ENCODE measurements around the gene MDFI.

- TF ChIP-seq CTCF (IDR thresholded peaks at IDR 0.05), result no peak
- no peak for TF ChIP-seq ZFX (IDR thresholded peaks at IDR 0.05; ENCODE audit: borderline replicate concordance)
Observed at GRCh38 chr6:41678511-41679084, 40.3 kb downstream of the MDFI start.
